ENCODE results near the gene CCDC183.
A peak's percentile ranks its signal among the peaks of the same experiment; 100 is the strongest.
"Not testable (repeated sequence)": the region's sequence is repeated elsewhere in the genome, so short reads cannot be mapped to it uniquely, and the experiment has no call there.

Gene CCDC183

DNA sequence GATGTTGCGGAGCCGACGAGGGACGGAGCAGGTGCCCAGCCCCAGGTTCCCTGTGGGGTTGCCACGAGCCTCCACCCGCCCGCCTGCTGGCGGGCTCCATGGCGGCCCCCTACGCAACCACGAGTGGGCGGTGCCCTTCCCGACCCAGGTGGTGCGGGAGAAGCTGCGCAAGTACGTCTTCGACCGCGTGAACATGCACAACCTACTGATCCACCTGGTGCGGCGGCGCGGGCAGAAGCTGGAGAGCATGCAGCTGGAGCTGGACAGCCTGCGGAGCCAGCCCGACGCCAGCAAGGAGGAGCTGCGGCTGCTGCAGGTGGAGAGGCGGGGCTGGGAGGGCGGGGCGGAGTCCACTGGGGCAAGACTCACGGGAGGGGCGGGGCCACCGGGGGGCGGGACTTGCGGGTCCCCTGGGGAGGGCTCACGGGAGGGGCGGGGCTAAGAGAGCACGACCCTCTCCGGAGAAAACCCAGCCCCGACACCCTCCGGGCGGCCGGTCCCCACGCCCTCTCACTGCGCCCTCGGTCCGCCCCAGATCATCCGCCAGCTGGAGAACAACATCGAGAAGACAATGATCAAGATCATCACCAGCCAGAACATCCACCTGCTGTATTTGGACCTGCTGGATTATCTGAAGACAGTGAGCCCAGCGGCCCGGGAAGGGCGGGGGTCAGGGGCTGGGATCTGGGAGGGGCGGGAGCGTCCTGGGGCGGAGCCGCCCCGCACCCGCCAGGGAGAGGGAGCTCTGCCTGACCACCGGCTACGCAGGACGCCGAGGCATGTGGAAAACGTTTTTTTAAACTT, 3.9 kb downstream of the CCDC183 start:
- Histone ChIP-seq H4K20me1 (ENCODE audit: control insufficient read depth, insufficient read depth, low read depth, low read length) (no peaks in the 10 kb centered on the region; the same call in 1 of the 2 replicates), H3K27ac (ENCODE audit: low read depth, low read length) (no peak overlapping the region), H3K4me3 (ENCODE audit: low read length) (peak overlapping the region; percentile 70), H3F3A (ENCODE audit: control insufficient read depth, insufficient read depth) (0 out of 2 replicates have a peak, but pooled peaks cover 7% of the 10 kb centered on the region), H3K4me2 (ENCODE audit: low read length) (peak overlapping the region; percentile 98), H3K36me3 (ENCODE audit: control insufficient read depth, low read length) (peaks cover 4% of the 10 kb centered on the region; the same call in 1 of the 2 replicates), H3K4me1 (ENCODE audit: control insufficient read depth, low read length) (peaks cover 43% of the 10 kb centered on the region), H3K9me3 (ENCODE audit: control insufficient read depth, insufficient read depth, low read length) (no peaks in the 10 kb centered on the region), H3K27me3 (ENCODE audit: control insufficient read depth, low read length) (peaks cover 30% of the 10 kb centered on the region), H3K79me2 (ENCODE audit: control insufficient read depth, low read length) (no peaks in the 10 kb centered on the region), H3K9me2 (replicated peaks; ENCODE audit: control insufficient read depth, low read length) (no peaks in the 10 kb centered on the region)
- no peak for TF ChIP-seq EZH2phosphoT487 (IDR thresholded peaks at IDR 0.05; ENCODE audit: borderline replicate concordance, low read length)
- TF ChIP-seq, protein P1, sequence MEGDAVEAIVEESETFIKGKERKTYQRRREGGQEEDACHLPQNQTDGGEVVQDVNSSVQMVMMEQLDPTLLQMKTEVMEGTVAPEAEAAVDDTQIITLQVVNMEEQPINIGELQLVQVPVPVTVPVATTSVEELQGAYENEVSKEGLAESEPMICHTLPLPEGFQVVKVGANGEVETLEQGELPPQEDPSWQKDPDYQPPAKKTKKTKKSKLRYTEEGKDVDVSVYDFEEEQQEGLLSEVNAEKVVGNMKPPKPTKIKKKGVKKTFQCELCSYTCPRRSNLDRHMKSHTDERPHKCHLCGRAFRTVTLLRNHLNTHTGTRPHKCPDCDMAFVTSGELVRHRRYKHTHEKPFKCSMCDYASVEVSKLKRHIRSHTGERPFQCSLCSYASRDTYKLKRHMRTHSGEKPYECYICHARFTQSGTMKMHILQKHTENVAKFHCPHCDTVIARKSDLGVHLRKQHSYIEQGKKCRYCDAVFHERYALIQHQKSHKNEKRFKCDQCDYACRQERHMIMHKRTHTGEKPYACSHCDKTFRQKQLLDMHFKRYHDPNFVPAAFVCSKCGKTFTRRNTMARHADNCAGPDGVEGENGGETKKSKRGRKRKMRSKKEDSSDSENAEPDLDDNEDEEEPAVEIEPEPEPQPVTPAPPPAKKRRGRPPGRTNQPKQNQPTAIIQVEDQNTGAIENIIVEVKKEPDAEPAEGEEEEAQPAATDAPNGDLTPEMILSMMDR (IDR thresholded peaks at IDR 0.05; ENCODE audit: low read depth, low read length, poor library complexity, severe bottlenecking) = no peak

DNA sequence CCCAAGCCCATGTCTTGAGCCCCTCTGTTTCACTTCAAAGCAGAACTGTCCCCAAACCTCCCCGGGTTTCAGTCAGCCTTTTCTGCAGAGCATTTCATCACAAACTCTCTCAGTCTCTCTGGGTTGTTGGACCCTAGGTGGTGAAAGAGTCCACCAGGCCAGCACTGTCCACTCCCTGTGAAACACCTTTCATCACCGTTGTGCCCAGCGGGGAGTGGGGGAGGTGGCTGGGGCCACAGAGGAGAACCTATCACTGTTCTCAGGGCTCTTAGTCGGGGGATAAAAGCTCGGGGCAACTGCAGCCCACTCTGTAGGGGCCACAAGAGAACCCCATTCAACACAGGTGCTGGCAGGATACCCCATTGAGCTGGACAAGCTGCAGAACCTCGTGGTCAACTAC, 6.2 kb downstream of the CCDC183 start:
- Histone ChIP-seq H4K20me1 (ENCODE audit: control insufficient read depth, insufficient read depth, low read depth, low read length) (no peaks in the 10 kb centered on the region; the same call in 1 of the 2 replicates), H3K9me2 (replicated peaks; ENCODE audit: control insufficient read depth, low read length) (no peaks in the 10 kb centered on the region), H3K36me3 (ENCODE audit: control insufficient read depth, low read length) (peaks cover 20% of the 10 kb centered on the region), H3K27me3 (ENCODE audit: control insufficient read depth, low read length) (peaks cover 27% of the 10 kb centered on the region), H3K79me2 (ENCODE audit: control insufficient read depth, low read length) (peaks cover 10% of the 10 kb centered on the region), H3K4me1 (ENCODE audit: control insufficient read depth, low read length) (peaks cover 37% of the 10 kb centered on the region), H3K27ac (ENCODE audit: low read depth, low read length) (no peak overlapping the region), H3K9me3 (ENCODE audit: control insufficient read depth, insufficient read depth, low read length) (no peaks in the 10 kb centered on the region), H3K4me3 (ENCODE audit: low read length) (no peak overlapping the region), H3F3A (ENCODE audit: control insufficient read depth, insufficient read depth) (0 out of 2 replicates have a peak, but pooled peaks cover 7% of the 10 kb centered on the region), H3K4me2 (ENCODE audit: low read length) (no peak overlapping the region)
- TF ChIP-seq EZH2phosphoT487 (IDR thresholded peaks at IDR 0.05; ENCODE audit: borderline replicate concordance, low read length) = no peak
- TF ChIP-seq, protein P1 (IDR thresholded peaks at IDR 0.05; ENCODE audit: low read depth, low read length, poor library complexity, severe bottlenecking) = no peak

DNA sequence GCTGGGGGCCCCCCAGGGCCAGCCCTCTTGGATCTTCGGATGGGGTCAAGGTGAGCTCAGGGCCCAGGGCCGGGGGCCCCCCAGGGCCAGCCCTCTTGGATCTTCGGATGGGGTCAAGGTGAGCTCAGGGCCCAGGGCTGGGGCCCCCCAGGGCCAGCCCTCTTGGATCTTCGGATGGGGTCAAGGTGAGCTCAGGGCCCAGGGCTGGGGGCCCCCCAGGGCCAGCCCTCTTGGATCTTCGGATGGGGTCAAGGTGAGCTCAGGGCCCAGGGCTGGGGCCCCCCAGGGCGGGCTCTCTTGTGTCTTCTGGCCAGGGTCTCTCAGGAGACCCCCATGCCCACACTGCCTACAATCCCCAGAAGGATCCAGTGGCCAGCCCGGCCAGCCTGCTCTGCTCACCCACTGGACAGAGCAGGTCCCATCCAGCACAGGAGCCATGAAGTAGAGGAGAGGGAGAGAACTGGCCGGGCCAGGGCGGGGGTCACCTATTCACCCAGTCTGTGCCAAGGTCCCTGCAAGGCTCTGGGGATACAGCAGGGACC, 6.9 kb downstream of the CCDC183 start:
- H3K27me3 ChIP-seq (ENCODE audit: control insufficient read depth, low read length) = peaks cover 27% of the 10 kb centered on the region
- not testable (repeated sequence) for H3K27ac ChIP-seq (ENCODE audit: low read depth, low read length); H3K9me3 ChIP-seq (ENCODE audit: control insufficient read depth, insufficient read depth, low read length); H3F3A ChIP-seq (ENCODE audit: control insufficient read depth, insufficient read depth); H4K20me1 ChIP-seq (ENCODE audit: control insufficient read depth, insufficient read depth, low read depth, low read length); H3K4me2 ChIP-seq (ENCODE audit: low read length); H3K4me3 ChIP-seq (ENCODE audit: low read length); H3K9me2 ChIP-seq (replicated peaks; ENCODE audit: control insufficient read depth, low read length)
- peaks cover 20% of the 10 kb centered on the region for H3K36me3 ChIP-seq (ENCODE audit: control insufficient read depth, low read length)
- H3K4me1 ChIP-seq (ENCODE audit: control insufficient read depth, low read length) = peaks cover 37% of the 10 kb centered on the region
- peaks cover 15% of the 10 kb centered on the region for H3K79me2 ChIP-seq (ENCODE audit: control insufficient read depth, low read length)

Data from DOHH2 (cell line).